ENCODE measurements around the gene DNAJC12. TPM values are rescaled to one million over a fixed set of nuclear protein-coding genes. Genes with fewer than 3 reads are reported as not detected.
"Not testable (repeated sequence)": the region's sequence is repeated elsewhere in the genome, so short reads cannot be mapped to it uniquely, and the experiment has no call there.

Gene DNAJC12
- total and polyA plus RNA-seq, 2 donors (not counting 1 experiment from before 2014, with no cell fraction given): 0.19 TPM; not detected in 1

- H4K20me1 ChIP-seq (ENCODE audit: control insufficient read depth, insufficient read depth, low read length, poor library complexity, severe bottlenecking); H3K36me3 ChIP-seq (replicated peaks in 1 of 2; ENCODE audit: control extremely low read depth in 1 of 2, control insufficient read depth in 1 of 2, extremely low read depth in 1 of 2, insufficient read depth in 2 of 2, low read length in 1 of 2); H3K27me3 Mint-ChIP-seq; H3K27ac ChIP-seq (ENCODE audit: low read length in 2 of 2); H3K4me3 ChIP-seq (ENCODE audit: control extremely low read depth in 1 of 5, extremely low read depth in 1 of 5, insufficient read depth in 1 of 5, low read depth in 2 of 5, low read length in 4 of 5); H3K27ac Mint-ChIP-seq; H3K9me3 ChIP-seq (ENCODE audit: control extremely low read depth in 1 of 3, control insufficient read depth in 2 of 3, insufficient read depth in 1 of 3, low read length in 2 of 3); H3K4me2 ChIP-seq (replicated peaks; ENCODE audit: low read depth, low read length, poor library complexity, severe bottlenecking); H3K9ac ChIP-seq (ENCODE audit: low read length); H3K4me3 Mint-ChIP-seq; DNase-seq; H3K9me3 Mint-ChIP-seq (ENCODE audit: insufficient read depth); H2AFZ ChIP-seq (ENCODE audit: insufficient read depth, low read depth, low read length, poor library complexity, severe bottlenecking); H3K27me3 ChIP-seq (replicated peaks in 1 of 4; ENCODE audit: control extremely low read depth in 1 of 4, control insufficient read depth in 3 of 4, insufficient read depth in 4 of 4, low read length in 3 of 4); H3K79me2 ChIP-seq (ENCODE audit: control insufficient read depth, insufficient read depth, low read length): not testable (repeated sequence)
- intact Hi-C loops (cut with micrococcal nuclease): loop anchor here (1.0 to 10.0 kb wide), 6 partner anchors 10 to 625 kb away; partner anchors contain the start of gene RUFY2
- peaks cover 33% of the 10 kb centered on the region for H3K4me1 Mint-ChIP-seq
- 46% methylated on average over 3 of the region's 5 CpGs for WGBS (ENCODE audit: insufficient coverage)
- ChIA-PET POLR2A (interaction anchor here (1.0 to 1.3 kb wide), 2 partner anchors 16 to 83 kb away, joined by 3 to 6 read pairs; no protein-coding TSS in a partner anchor), CTCF (interaction anchor here (0.7 to 14.2 kb wide), 17 partner anchors 8 to 849 kb away, joined by 3 to 512 read pairs (median 7); partner anchors contain the start of gene CTNNA3)
- H3K4me1 ChIP-seq (ENCODE audit: control insufficient read depth in 2 of 2, insufficient read depth in 2 of 2, low read length in 2 of 2): peaks cover 33 to 44% of the 10 kb centered on the region in 2 donors
- ATAC-seq (ENCODE audit: low read depth): peak; percentile 10
Observed at GRCh38 chr10:67780204-67780621, 57.8 kb downstream of the DNAJC12 start.

- H3K4me3 Mint-ChIP-seq: no peak overlapping the region
- intact Hi-C loops (cut with micrococcal nuclease): loop anchor here (1.0 to 10.0 kb wide), 6 partner anchors 9 to 625 kb away; partner anchors contain the start of gene RUFY2
- H3K27ac Mint-ChIP-seq: no peak overlapping the region
- Histone ChIP-seq H3K79me2 (ENCODE audit: control insufficient read depth, insufficient read depth, low read length) (no peaks in the 10 kb centered on the region), H4K20me1 (ENCODE audit: control insufficient read depth, insufficient read depth, low read length, poor library complexity, severe bottlenecking) (no peaks in the 10 kb centered on the region), H3K27ac (ENCODE audit: low read length in 2 of 2) (no peak overlapping the region), H3K27me3 (replicated peaks in 1 of 4; ENCODE audit: control extremely low read depth in 1 of 4, control insufficient read depth in 3 of 4, insufficient read depth in 4 of 4, low read length in 3 of 4) (no peaks in the 10 kb centered on the region), H3K4me3 (ENCODE audit: control extremely low read depth in 1 of 5, extremely low read depth in 1 of 5, insufficient read depth in 1 of 5, low read depth in 2 of 5, low read length in 4 of 5) (no peak overlapping the region), H3K4me2 (replicated peaks; ENCODE audit: low read depth, low read length, poor library complexity, severe bottlenecking) (no peak overlapping the region), H3K4me1 (ENCODE audit: control insufficient read depth in 2 of 2, insufficient read depth in 2 of 2, low read length in 2 of 2) (peaks cover 27 to 38% of the 10 kb centered on the region in 2 donors), H3K36me3 (replicated peaks in 1 of 2; ENCODE audit: control extremely low read depth in 1 of 2, control insufficient read depth in 1 of 2, extremely low read depth in 1 of 2, insufficient read depth in 2 of 2, low read length in 1 of 2) (no peaks in the 10 kb centered on the region), H2AFZ (ENCODE audit: insufficient read depth, low read depth, low read length, poor library complexity, severe bottlenecking) (no peak overlapping the region), H3K9ac (ENCODE audit: low read length) (no peak overlapping the region), H3K9me3 (ENCODE audit: control extremely low read depth in 1 of 3, control insufficient read depth in 2 of 3, insufficient read depth in 1 of 3, low read length in 2 of 3) (no peaks in the 10 kb centered on the region)
- WGBS (ENCODE audit: insufficient coverage): 0% methylated on average over 1 of the region's 4 CpGs
- TF ChIP-seq CTCF (IDR thresholded peaks at IDR 0.05): peak; percentile 90
- no peak for TF ChIP-seq EZH2 (IDR thresholded peaks at IDR 0.05; ENCODE audit: borderline replicate concordance, insufficient read depth, low read depth, low read length, poor library complexity, severe bottlenecking)
- H3K4me1 Mint-ChIP-seq: peaks cover 31% of the 10 kb centered on the region
- ATAC-seq (ENCODE audit: low read depth): peak; percentile 80
- H3K9me3 Mint-ChIP-seq (ENCODE audit: insufficient read depth): no peaks in the 10 kb centered on the region
- no peaks in the 10 kb centered on the region for H3K27me3 Mint-ChIP-seq
- CTCF ChIA-PET: interaction anchor here (0.7 to 14.2 kb wide), 22 partner anchors 9 to 848 kb away, joined by 3 to 512 read pairs (median 6); partner anchors contain the start of gene CTNNA3
- peak; percentile 90 for DNase-seq
- POLR2A ChIA-PET: interaction anchor here (1.0 to 1.3 kb wide), 2 partner anchors 15 to 82 kb away, joined by 3 to 6 read pairs; no protein-coding TSS in a partner anchor
Observed at GRCh38 chr10:67779465-67780203, 58.4 kb downstream of the DNAJC12 start.
